NCI-H345 (cell line): ENCODE results near the gene PEX11A.
A peak's percentile ranks its signal among the peaks of the same experiment; 100 is the strongest.

ENCODE experiments used
- DNase-seq: peaks from one replicate; lab custom pipeline; 2025; lab: John Stamatoyannopoulos, UW

Gene PEX11A

DNA sequence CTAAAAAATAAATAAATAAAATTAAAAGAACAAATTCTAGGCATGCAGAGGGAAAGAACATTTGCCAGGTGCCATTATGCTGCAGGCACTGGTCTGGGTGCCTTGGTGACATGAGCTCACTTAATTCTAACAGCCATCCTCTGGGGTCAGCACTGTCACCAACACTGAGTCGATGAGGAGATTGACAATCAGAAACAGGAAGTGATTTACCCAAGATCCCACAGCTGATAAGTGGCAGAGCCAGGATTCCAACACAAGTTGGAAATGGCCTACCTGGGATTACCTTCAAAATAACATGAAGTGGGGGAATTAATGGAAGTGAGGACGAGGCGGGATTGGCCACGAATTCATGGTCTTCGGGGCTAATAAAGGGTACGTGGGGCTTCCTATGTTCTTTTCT, 14.9 kb downstream of the PEX11A start:
- DNase-seq = no peak

DNA sequence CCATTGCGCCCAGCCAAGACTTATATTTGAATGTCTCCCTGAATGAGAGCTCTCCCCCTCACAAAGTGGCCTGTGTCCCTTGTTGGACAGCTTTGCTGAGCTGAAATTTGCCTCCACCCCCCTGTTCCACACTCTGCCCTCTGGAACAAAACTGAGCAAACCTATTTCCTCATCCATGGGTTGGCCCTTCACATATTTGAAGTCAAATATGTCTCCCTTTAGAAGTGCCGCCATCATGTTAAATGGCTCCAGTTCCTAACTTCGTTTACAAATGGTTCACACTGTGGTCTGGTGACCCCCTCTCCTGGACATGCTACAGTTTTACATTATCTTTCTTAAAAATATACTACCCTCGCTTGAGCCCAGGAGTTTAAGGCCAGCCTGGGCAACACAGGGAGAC, 16.0 kb downstream of the PEX11A start:
- no peak for DNase-seq

DNA sequence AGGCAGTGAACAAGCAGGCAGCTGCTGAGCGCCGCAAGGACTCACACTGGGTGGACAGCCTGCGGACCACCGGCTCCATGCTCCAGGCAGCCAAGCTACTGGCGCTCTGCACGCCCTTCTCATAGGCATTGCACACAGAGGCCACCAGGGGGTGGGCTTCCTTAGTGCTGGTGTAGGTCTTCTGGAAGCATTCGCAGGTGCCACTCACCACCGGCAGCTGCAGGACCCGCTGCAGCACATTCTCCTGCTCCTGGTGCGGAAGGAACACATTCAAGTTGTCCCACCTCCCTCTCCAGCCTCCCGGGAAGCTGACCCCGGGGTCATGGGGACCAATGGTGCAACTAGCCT, 17.4 kb downstream of the PEX11A start:
- peak; percentile 10 for DNase-seq

DNA sequence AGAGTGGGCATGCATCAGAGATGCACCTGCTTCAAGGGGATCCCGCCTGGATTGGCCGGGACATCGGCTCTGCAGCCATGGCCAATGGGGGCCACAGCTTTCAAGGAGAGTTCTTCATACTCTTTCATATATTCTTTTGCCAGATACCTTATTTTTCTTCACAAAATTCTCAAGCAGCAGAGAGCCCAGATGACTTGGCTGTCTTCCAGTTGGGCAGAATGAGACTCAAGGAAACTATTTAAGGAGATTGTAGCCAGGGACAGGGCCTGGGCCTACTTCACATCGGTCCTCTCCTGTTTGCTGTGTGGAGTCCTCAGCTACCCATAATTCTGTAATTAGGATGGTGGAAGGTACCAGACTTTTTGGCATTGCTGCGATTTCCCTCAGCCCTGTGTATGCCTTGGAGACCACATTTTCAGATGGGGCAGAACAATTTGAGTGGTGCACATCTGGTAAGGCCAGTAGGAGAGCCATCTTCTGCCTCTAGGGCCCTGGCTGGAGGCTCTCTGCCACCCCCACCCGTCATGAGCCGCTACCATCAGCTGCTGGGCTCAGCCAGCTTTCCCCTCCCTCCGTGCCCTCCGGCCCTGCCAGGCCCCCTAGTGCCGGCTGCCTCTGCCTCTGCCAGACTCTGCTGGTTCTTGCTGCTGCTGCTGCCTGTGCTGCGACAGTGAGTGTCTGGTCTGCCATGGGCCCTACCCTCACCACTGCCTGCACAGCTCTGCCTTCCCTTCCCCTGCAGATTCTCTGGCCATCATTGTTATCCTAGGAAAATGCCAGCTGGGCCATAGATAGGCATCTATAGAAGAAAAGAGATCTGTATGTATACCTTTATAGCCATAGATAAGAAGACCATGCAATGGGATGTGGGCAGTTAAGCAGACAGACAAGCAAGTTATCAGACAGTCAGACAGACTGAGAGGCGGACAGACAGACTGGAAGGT, 18.1 kb downstream of the PEX11A start:
- DNase-seq = no peak

DNA sequence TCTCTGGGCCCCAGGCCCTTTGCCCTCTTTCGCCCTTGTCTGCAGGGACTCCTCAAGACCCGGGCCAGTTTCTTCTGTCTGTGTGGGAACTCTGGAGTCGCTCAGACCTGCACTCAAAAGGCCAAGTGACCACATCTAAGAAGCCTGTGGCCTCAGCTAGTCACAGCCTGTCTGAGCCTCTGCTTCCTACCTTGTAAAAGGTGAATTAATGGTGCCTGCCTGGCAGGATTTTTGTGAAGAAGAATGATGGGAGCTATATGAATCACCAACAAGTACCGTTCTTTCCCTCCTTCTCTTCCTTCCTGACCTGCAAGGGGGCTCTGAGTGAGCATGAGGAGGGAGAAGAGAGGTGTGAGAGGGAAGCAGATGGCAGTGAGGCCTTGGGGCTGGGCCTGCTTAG, 18.9 kb downstream of the PEX11A start:
- DNase-seq = no peak

DNA sequence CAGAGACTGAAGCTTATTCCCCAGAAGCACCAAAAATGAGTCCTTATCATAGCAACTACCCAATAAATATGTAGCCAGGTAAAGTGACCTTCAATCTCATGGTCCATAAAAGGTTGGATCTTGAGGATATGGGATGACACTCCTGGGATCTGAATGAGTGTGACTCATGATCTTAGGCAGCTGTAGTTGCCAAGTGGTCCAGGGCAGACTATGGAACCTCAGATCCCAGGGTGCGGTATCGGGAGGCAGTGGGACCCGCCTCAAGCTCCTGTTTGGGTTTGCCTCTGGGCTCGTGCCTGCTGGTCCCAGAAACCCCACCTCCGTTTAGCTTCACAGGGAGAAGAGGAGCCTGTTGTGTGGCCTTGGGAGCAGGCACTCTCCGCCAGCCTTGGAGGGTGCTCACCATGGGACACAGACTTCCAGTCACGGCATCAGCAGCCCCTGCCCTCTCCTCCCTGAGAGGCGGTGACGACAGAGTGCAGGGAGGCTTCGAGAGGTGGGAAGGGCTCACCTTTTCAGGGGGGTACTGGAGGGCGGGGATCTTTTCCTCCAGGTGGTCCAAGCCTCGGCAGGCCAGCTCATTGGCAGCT, 19.5 kb downstream of the PEX11A start:
- no peak for DNase-seq

DNA sequence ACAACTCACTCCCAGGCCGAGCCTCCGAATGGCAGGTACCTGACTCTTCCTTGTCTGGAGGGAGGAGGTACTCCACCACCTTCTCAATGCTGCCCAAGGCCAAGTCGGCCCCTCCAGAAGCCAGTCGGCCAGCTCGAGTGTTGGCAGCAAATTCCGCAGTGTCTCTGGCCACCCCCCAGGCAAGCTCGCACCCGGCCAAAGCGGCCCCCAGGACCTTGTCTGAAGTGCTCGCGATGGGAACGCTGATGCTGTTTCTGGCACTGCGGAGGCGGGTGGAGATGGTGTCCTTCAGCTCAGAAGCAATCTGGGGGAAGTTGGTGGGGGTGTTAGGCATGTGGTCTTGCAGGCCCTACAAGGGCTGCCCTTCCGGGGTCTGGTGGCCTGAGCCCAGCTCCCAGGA, 20.6 kb downstream of the PEX11A start:
- DNase-seq = no peak

DNA sequence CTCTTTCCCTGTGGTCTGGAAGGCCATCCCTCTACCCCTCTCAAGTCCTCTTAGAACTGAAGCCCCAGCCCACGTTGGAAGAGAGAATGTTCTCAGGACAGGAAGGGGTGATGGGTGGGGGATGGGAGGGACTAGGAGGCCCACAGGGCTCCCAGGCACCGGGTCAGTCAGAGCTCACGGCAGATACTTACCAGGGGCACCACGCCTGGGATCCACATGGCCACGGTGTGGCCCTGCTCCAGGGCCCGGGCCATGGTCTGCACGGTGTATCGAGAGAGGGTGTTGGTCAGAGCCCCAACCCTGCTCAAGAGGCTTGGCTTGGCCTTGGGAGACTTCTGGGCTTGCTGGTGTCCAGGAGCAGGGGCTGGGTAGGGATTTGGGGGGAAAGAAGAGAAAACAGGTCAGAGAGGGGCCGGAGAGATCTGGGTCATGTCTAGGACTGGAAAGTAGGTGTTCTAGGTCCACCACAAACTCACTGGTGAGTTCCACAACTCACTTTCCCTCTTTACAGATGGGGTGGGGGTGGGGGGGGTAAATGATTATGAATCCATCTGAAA, 21.2 kb downstream of the PEX11A start:
- DNase-seq = no peak

DNA sequence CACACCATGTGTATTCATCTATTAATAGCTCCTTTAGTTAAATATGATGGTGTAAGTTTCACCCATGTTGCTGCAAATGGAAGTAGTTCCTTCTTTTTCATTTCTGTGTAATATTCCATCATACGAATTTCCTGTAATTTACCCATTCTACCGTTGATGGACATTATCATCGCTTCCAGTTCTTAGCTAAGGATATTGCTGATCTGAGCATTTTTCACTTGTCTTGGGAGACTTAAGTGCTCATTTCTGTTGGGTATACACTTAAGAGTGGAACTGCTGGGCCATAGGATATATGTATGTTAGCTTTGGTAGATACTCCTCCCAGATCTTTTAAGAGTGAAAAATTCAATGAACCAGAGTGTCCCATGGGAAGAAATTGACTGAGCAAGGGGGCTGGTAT, 22.4 kb downstream of the PEX11A start:
- no peak for DNase-seq

DNA sequence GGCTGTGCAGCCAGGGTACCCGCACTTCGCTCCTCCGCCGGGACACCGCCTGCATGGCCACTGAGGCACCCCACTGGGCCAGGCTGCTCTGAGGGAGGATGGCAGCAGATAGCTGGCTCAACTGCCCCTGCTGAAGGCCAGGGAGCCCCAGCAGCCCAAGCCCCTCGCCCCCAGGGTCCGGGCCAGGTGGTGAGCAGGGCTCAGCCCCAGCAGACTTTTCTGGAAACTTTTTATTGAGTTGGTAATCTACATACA, 22.9 kb downstream of the PEX11A start:
- DNase-seq = no peak

DNA sequence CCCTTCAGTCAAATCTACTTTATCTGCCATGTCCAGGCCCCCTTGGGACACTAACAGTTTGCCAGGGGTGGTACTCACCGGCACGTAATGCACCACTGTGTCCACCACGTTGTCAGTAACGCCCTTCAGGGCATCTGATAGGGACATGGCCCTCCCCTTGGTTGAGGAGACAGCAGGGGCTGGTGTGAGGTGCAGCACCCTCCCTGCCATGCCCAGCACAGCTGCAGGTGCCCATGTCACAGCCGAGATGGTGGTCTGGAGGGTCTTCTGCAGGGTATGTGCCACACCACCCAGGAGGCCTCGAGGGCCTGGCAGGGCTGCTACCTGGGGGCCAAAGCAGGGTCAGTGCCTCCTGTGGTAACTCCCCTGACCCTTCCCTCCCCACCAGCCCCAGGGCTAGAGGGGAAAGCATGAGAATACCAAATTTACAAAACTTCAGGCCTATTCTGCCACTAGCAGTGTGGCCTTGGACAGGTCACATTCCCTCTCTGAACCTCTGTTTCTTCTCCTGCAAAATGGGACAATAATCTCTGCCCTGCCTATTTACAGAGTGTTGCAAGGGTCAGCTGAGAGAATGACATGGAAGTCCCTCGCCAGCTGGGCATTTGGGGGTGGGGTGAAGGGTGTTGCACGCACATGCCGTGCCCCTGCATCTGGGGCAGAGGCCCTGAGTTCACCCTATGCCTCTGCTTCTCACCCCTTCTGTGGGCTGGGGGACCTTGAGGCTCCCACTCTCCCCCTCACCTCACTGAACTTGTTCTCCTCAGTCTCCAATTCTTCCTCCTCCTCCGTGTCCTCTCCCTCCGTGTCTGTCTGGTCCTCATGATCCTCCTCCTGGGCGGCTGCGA, 23.5 kb downstream of the PEX11A start:
- no peak for DNase-seq

DNA sequence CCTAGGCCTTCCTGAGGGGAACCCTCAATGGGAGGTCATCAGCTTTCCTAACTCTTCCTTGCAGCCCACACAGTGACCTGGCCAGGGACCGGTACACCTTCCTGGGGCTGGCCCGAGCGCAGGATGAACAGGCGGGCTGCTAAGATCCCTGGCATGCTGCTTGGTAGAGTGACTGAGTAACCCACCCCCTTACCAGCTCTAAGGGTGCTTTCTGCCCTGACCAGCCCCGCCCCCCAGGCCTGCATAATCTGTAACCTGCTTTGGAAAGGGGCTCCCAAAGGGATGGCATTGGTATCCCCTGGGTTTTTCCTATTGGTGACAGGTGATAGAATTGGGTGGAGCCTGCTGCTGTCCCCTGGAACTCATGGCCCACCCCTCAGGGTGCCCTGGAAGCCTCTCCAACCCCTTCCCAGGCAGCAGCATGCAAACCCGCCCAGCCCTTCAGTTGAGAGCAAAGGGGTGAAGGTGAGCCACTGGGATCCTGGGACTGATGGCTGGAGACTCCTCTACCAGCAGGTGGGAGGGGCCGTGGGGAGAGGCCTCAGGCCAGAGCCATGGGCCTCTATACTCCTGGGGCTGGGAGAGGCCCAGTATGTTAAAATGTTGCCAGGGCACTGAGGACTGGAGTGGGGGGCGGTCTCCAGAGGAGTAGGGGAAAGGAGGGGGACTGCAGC, 24.2 kb downstream of the PEX11A start:
- DNase-seq = no peak

DNA sequence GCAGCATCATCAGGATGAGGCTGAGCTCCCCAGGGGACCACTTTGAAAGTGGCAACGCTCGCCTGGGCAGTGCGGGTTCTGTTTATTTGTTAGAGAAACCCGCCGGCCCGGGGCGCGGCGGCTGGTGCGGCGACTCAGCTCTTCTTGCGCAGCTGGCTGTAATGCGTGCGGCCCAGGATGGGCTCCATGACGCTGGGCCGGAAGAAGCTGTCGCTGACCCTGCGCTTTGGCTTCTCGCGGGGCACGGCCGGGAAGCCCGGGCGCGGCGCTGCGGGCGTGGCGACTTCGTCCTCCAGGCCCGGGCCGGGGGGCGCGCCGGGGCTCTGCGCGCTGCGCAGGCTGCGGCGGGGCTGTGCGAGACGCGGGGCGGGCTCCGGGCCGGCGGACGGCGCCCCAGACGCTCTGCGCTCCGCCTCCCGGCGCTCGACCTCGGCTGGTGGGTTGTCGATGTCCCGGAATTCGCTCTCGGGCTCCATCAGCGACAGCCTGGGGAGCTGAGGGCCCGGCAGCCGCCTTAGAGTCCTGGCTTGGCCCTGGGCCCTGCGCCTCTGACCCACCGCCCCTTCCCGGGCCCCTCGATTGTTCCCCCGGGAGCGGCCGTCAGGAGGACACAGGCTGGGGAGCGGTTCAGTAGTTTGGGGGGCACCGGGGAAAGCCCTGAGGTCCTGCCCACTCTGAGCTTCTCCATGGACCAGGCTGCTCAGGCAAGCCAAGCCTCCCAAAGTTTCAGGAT, 24.9 kb downstream of the PEX11A start:
- DNase-seq = peak; percentile 20

DNA sequence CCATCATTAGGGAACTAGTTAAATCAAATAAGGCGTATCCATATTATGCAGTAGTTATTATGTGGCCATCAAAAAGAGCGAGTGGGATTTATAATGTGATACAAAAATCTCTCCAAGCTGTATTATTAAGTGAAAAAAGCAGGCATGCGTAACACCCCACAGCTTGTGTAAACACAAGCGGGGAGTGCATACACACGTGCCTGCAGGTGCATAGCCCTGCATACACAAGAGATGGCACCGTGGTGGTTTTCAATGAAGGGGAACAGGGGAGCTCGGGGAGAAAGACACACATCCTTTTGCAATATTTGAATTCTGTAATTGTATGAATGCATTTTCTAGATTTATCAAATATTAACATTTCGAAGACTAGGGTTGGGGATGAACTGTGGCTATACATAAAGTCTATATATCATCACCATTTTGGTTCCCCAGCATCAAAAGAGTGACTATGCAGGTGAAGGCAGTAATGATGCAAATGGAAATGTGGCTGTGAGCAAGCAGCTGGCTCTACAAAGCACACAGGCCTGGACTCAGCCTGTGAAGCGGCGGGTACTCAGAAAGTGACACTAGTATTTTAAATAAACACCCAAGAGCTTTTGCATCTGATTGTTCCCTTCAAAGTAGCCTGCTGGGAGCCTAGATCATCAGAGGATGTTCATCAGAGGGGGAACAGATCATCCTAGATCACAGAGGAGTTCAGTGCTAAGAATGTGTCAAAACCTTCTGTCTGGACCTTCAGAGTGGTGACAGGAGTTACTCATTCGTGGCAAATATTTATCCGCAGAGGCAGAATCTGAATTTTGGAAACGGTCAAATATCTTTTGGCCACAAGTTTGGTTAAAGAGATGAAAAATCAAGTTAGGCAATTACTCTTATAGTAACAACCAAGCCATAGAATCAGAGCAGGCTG, 25.9 kb downstream of the PEX11A start:
- DNase-seq = peak; percentile 80

DNA sequence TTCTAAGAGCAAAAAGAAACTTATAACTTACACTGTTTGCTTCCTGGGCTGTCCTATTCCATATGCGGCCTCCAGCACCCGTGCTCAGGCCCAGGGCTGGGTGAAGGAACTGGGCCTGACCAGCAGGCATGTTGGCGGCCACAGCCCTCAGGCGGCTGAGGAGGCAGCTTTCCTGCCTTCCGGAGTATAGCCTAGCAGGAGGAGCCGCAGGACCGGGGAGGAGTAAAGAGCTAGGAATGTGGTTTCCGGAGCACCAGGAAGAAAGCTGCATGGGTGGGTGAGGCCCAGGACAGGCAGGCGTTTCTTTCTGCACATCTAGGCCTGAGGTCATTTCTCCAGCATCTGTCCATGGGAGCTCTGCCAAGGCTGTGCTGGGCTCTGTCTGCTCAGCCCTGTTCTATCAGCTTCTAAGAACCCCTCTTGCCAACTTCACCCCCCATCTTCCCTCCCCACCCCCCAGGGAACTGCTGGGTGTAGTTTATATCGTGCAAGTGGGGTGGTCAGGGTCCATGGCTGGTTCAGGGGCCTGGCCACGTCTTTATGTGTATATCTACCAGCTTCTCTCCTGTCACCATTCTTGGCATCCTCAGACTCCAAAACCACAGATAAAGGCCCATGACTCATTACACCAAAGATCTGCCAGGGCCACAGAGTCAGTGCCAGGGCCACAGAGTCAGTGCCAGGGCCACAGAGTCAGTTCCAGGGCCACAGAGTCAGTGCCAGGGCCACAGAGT, 27.5 kb downstream of the PEX11A start:
- no peak for DNase-seq

DNA sequence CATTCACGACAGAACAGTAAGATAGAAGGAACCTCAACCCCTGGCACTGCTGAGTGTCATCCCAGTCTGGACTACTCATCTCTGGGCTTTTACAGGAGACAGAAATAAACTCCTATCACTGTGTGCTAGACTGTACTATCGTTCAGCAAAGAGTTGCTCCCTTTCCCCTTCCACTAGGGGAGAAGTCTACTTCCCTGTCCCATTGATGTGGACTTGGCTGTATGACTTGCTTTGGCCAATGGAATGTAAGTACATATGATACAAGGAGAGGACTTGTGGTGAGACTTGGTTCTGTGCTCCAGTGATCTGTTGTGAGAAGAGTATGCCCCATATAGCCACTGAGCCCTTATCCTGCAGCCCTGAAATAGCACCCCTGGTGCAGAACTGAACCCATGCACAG, 30.0 kb downstream of the PEX11A start:
- DNase-seq = no peak

DNA sequence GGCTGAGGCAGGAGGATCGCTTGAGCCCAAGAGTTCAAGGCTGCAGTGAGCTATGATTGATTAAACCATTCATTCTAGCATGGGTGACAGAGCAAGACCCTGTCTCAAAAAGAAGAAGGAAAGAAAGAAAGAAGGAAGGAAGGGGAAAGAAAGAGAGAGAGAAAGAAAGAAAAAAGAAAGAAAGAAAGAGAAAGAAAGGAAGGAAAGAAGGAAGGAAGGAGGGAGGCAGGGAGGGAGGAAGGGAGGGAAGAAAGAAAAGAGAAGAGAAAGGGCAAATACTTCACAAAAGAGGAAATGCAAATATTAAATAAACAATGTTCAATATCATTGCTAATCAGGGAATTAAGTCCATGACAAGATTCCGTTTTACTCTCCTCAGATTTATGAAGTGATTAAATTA, 31.3 kb downstream of the PEX11A start:
- no peak for DNase-seq

DNA sequence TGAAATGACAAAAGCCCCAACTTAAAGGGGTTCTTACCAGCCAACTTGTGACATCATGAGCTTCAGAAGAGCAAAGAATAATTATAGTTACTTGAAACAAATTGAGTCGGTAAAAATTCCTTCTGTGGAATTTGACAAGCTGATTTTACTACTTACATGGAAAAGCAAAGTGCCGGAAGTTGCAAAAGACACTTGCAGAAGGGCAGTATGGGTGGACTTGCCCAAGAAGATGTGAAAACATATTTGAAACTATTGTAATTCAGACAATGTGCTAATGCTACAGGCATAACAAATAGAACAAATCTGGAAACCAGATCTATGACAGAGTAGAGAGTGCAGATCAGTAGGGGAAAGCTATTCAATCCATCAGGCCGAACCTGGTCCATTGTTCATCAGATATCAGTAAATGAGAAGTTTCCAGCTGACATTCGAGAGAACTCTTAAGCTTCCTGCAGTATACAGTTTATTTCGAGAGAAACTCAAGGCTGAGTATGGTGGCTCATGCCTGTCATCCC, 32.8 kb downstream of the PEX11A start:
- no peak for DNase-seq

DNA sequence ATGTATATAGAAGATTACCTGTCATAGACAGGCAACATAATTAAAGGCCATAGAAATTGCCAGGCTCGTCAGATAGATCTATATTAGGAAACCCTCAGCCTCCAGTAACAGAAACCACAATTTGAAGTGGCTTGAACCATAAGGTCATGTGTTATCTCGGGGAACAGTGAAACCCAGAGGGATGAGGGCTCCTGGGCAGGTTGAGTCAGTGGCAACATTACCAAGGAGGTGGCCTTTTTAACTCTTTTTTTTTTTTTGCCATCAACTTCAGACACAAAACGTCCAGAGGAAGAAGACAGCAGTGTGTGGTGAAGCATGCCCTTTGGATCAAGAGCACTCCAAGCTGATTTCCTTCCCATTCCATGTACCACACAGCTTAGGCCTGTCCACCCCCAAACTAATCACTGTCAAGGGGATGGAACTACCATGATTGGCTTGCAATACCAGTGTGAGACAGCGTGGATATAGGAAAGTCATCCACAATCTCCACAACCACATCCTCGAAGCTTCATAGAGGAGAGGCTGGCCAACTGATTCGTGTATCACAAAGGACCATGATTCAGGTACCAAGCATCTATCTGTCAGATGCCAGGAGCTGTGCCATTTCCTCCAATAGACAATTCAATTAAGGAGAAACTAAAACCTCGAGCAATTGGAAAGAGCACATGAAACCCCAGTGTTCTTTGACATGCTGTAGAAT, 34.3 kb downstream of the PEX11A start:
- DNase-seq = no peak
